Adipocyte (in vitro differentiated cells): ENCODE results near the gene MCF2L2.
"Not testable (repeated sequence)": the region's sequence is repeated elsewhere in the genome, so short reads cannot be mapped to it uniquely, and the experiment has no call there.

Experiments used
- DNase-seq: peaks from one replicate; pipeline ENCODE4 v3.0.0-alpha.2; 2015; ENCODE audit warnings: low read depth
- H3K27me3 ChIP-seq: replicated peaks from 2 replicates; pipeline ENCODE4 v1.7.0; 2013; ENCODE audit warnings: mild to moderate bottlenecking, low read length, moderate library complexity; ENCODE audit not compliant: control insufficient read depth, insufficient read depth
- H3K36me3 ChIP-seq: 2 replicates; pipeline ENCODE4 v1.7.0; 2013; ENCODE audit warnings: low read length, mild to moderate bottlenecking, moderate library complexity; ENCODE audit not compliant: control insufficient read depth, insufficient read depth, severe bottlenecking
- H3K4me1 ChIP-seq: 2 replicates; pipeline ENCODE4 v1.7.0; 2013; ENCODE audit warnings: mild to moderate bottlenecking, low read length, moderate library complexity; ENCODE audit not compliant: control insufficient read depth, insufficient read depth
- H3K4me3 ChIP-seq: 2 replicates; pipeline ENCODE4 v1.7.0; 2013; ENCODE audit warnings: mild to moderate bottlenecking, low read length, moderate library complexity
- H3K9ac ChIP-seq: 2 replicates; pipeline ENCODE4 v1.7.0; 2013; ENCODE audit warnings: mild to moderate bottlenecking, low read length, moderate library complexity
- H3K9me3 ChIP-seq: 2 replicates; pipeline ENCODE4 v1.7.0; 2013; ENCODE audit warnings: mild to moderate bottlenecking, low read length, moderate library complexity; ENCODE audit not compliant: control insufficient read depth

Gene MCF2L2

GRCh38 chr3:183378008-183378407 lies 50.4 kb downstream of the MCF2L2 start:
- Histone ChIP-seq H3K4me3 (no peak overlapping the region), H3K9ac (no peak overlapping the region), H3K9me3 (no peaks in the 10 kb centered on the region), H3K27me3 (no peaks in the 10 kb centered on the region), H3K36me3 (no peaks in the 10 kb centered on the region), H3K4me1 (no peaks in the 10 kb centered on the region)
- DNase-seq = no peak

GRCh38 chr3:183377307-183377959 lies 51.0 kb downstream of the MCF2L2 start:
- H3K9me3 ChIP-seq = no peaks in the 10 kb centered on the region
- H3K4me3 ChIP-seq = no peak overlapping the region
- H3K27me3 ChIP-seq = no peaks in the 10 kb centered on the region
- DNase-seq = no peak
- H3K9ac ChIP-seq = no peak overlapping the region
- H3K36me3 ChIP-seq = no peaks in the 10 kb centered on the region
- H3K4me1 ChIP-seq = no peaks in the 10 kb centered on the region

GRCh38 chr3:183375787-183376186 lies 52.6 kb downstream of the MCF2L2 start:
- DNase-seq = no peak
- Histone ChIP-seq H3K4me1 (peaks cover 6% of the 10 kb centered on the region), H3K9me3 (no peaks in the 10 kb centered on the region), H3K27me3 (no peaks in the 10 kb centered on the region), H3K36me3 (no peaks in the 10 kb centered on the region), H3K4me3 (no peak overlapping the region), H3K9ac (no peak overlapping the region)

GRCh38 chr3:183375337-183375736 lies 53.1 kb downstream of the MCF2L2 start:
- H3K4me1 ChIP-seq = peaks cover 10% of the 10 kb centered on the region
- DNase-seq = no peak
- H3K4me3 ChIP-seq = no peak overlapping the region
- H3K9ac ChIP-seq = no peak overlapping the region
- no peaks in the 10 kb centered on the region for H3K27me3 ChIP-seq
- H3K36me3 ChIP-seq = no peaks in the 10 kb centered on the region
- no peaks in the 10 kb centered on the region for H3K9me3 ChIP-seq

GRCh38 chr3:183372911-183373310 lies 55.5 kb downstream of the MCF2L2 start:
- no peak for DNase-seq
- no peaks in the 10 kb centered on the region for H3K27me3 ChIP-seq
- H3K9me3 ChIP-seq = no peaks in the 10 kb centered on the region
- peaks cover 22% of the 10 kb centered on the region for H3K4me1 ChIP-seq
- H3K36me3 ChIP-seq = no peaks in the 10 kb centered on the region
- no peak overlapping the region for H3K4me3 ChIP-seq
- no peak overlapping the region for H3K9ac ChIP-seq

- not testable (repeated sequence) for H3K36me3 ChIP-seq, H3K9me3 ChIP-seq, H3K27me3 ChIP-seq, H3K9ac ChIP-seq, H3K4me3 ChIP-seq, DNase-seq
- peaks cover 22% of the 10 kb centered on the region for H3K4me1 ChIP-seq
These were observed 56.8 kb downstream of the MCF2L2 start for GRCh38 chr3:183371600-183371968.

- Histone ChIP-seq H3K4me1 (peaks cover 22% of the 10 kb centered on the region), H3K4me3 (peak overlapping the region; percentile 12), H3K27me3 (no peaks in the 10 kb centered on the region), H3K9ac (peak overlapping the region; percentile 47), H3K9me3 (no peaks in the 10 kb centered on the region), H3K36me3 (no peaks in the 10 kb centered on the region)
- peak; percentile 17 for DNase-seq
These were observed 58.0 kb downstream of the MCF2L2 start for GRCh38 chr3:183370391-183370790.

- Histone ChIP-seq H3K9ac (no peak overlapping the region), H3K9me3 (no peaks in the 10 kb centered on the region), H3K27me3 (no peaks in the 10 kb centered on the region), H3K4me1 (peaks cover 22% of the 10 kb centered on the region), H3K36me3 (no peaks in the 10 kb centered on the region), H3K4me3 (no peak overlapping the region)
- peak; percentile 18 for DNase-seq
These were observed 58.8 kb downstream of the MCF2L2 start for GRCh38 chr3:183369627-183370026.

GRCh38 chr3:183369117-183369516 lies 59.3 kb downstream of the MCF2L2 start:
- H3K9me3 ChIP-seq = no peaks in the 10 kb centered on the region
- H3K27me3 ChIP-seq = no peaks in the 10 kb centered on the region
- DNase-seq = no peak
- no peak overlapping the region for H3K4me3 ChIP-seq
- no peak overlapping the region for H3K9ac ChIP-seq
- H3K36me3 ChIP-seq = no peaks in the 10 kb centered on the region
- H3K4me1 ChIP-seq = peaks cover 22% of the 10 kb centered on the region

GRCh38 chr3:183360971-183361624 lies 67.3 kb downstream of the MCF2L2 start:
- Histone ChIP-seq H3K4me1 (peaks cover 6% of the 10 kb centered on the region), H3K27me3 (no peaks in the 10 kb centered on the region), H3K4me3 (no peak overlapping the region), H3K9me3 (no peaks in the 10 kb centered on the region), H3K9ac (no peak overlapping the region), H3K36me3 (no peaks in the 10 kb centered on the region)
- DNase-seq = no peak

- Histone ChIP-seq H3K4me3 (no peak overlapping the region), H3K9me3 (no peaks in the 10 kb centered on the region), H3K4me1 (peaks cover 6% of the 10 kb centered on the region), H3K9ac (no peak overlapping the region), H3K36me3 (no peaks in the 10 kb centered on the region), H3K27me3 (no peaks in the 10 kb centered on the region)
- no peak for DNase-seq
These were observed 69.4 kb downstream of the MCF2L2 start for GRCh38 chr3:183359036-183359435.
